HepG2 (cell line): ENCODE data around the gene RNF38. TPM values are rescaled to one million over a fixed set of nuclear protein-coding genes. Genes with fewer than 3 reads are reported as not detected.

ENCODE experiments used
- ATAC-seq: fragments of 200-7000 bp; cut with Tn5 transposase; 3 replicates; pipeline ENCODE4 v1.9.1; 2020; ENCODE audit warnings: mild to moderate bottlenecking, moderate library complexity
- BruUV-seq: library from RNA; stranded (reverse); fragments of 400-500 nt; replicated peaks from 2 replicates; lab custom pipeline; 2021; lab: Mats Ljungman, UMichigan
- CTCF ChIA-PET: fragments of 300-600 bp; formaldehyde crosslinking; extraction: SDS; loops from one replicate; lab custom pipeline; 2021; ENCODE audit warnings: low total read pairs, inconsistent platforms, low intra/inter-chr PET ratio; lab: Yijun Ruan, JAX
- POLR2A ChIA-PET: fragments of 350-600 bp; sonication (Branson Sonifier 250); formaldehyde crosslinking; loops from one replicate; lab custom pipeline; 2020; ENCODE audit warnings: antibody characterized with exemption, inconsistent platforms; lab: Yijun Ruan, JAX
- DNase-seq: peaks from one replicate; pipeline ENCODE4 v3.0.0-alpha.2; 2015; ENCODE audit warnings: low spot score
- FAIRE-seq: peaks from 3 replicates; lab custom pipeline; 2011; peaks lifted over from hg19 to GRCh38; lab: Jason Lieb, UNC
- H2AFZ ChIP-seq: one replicate; pipeline ENCODE4 v1.6.1; 2011; ENCODE audit warnings: low read length, inconsistent platforms
- H3K27ac ChIP-seq: fragments of 300-600 bp; 3 replicates; pipeline ENCODE4 v1.8.0; 2011; ENCODE audit warnings: mixed run types, mild to moderate bottlenecking, mixed read lengths, low read length, inconsistent platforms; ENCODE audit not compliant: insufficient read depth; ENCODE audit errors: extremely low read length
- H3K27me3 ChIP-seq, 2 experiments: fragments of 200-600 bp in 1 of 2; 2 replicates in 1 of 2; 3 replicates in 1 of 2; pipeline versions ENCODE4 v1.6.0 to v1.8.0; 2011; ENCODE audit warnings: low read length in 2 of 2, mild to moderate bottlenecking in 2 of 2, moderate library complexity in 2 of 2, inconsistent platforms in 1 of 2; ENCODE audit not compliant: insufficient read depth in 2 of 2, control insufficient read depth in 1 of 2
- H3K36me3 ChIP-seq, 2 experiments: fragments of 200-600 bp in 1 of 2; replicated peaks in 1 of 2; 2 replicates in 1 of 2; 3 replicates in 1 of 2; pipeline versions ENCODE4 v1.5.1 to v1.8.0; 2011; ENCODE audit warnings: low read length in 2 of 2, inconsistent platforms in 1 of 2; ENCODE audit not compliant: insufficient read depth in 2 of 2, control insufficient read depth in 1 of 2
- H3K4me1 ChIP-seq: 2 replicates; pipeline ENCODE4 v1.5.1; 2012; ENCODE audit warnings: low read length, inconsistent platforms; ENCODE audit not compliant: insufficient read depth
- H3K4me2 ChIP-seq: 2 replicates; pipeline ENCODE4 v1.6.0; 2011; ENCODE audit warnings: low read depth, low read length, inconsistent platforms
- H3K4me3 ChIP-seq, 3 experiments: fragments of 200-600 bp in 1 of 3; sonication (generic), shearing (Covaris generic) in 1 of 3; replicated peaks in 1 of 3; 2 replicates each; pipeline ENCODE4 v1.5.1; 2011 to 2016; ENCODE audit warnings: low read length in 3 of 3, inconsistent platforms in 2 of 3, low read depth in 2 of 3, mild to moderate bottlenecking in 2 of 3, control low read depth in 1 of 3, mixed read lengths in 1 of 3; ENCODE audit not compliant: insufficient read depth in 1 of 3
- H3K79me2 ChIP-seq: one replicate; pipeline ENCODE4 v1.6.1; 2011; ENCODE audit warnings: low read length, inconsistent platforms; ENCODE audit not compliant: insufficient read depth
- H3K9ac ChIP-seq: 2 replicates; pipeline ENCODE4 v1.6.0; 2011; ENCODE audit warnings: mild to moderate bottlenecking, low read depth, low read length, inconsistent platforms; ENCODE audit not compliant: insufficient read depth
- H3K9me3 ChIP-seq: 2 replicates; pipeline ENCODE4 v1.5.1; 2012; ENCODE audit warnings: mild to moderate bottlenecking, low read length
- H4K20me1 ChIP-seq: 2 replicates; pipeline ENCODE4 v1.6.0; 2011; ENCODE audit warnings: inconsistent platforms, mild to moderate bottlenecking, low read length, moderate library complexity; ENCODE audit not compliant: insufficient read depth
- HNRNPL ChIP-seq: fragments of 200-400 bp; formaldehyde crosslinking; IDR thresholded peaks from 2 replicates; pipeline ENCODE4 v1.6.1; 2017; ENCODE audit warnings: mild to moderate bottlenecking, low read depth, low read length
- ZHX2 ChIP-seq, 2 experiments: sonication (generic) in 1 of 2; formaldehyde crosslinking in 1 of 2; IDR thresholded peaks; 2 replicates each; pipeline versions ENCODE4 v1.6.1 to v1.9.0; 2014 to 2022; ENCODE audit warnings: antibody characterized with exemption in 1 of 2, borderline replicate concordance in 1 of 2, inconsistent platforms in 1 of 2, low read depth in 1 of 2, missing genetic modification reagents in 1 of 2
- ZNF12 ChIP-seq: sonication (generic); formaldehyde crosslinking; IDR thresholded peaks from 2 replicates; pipeline ENCODE4 v1.5.0; 2020; ENCODE audit warnings: missing genetic modification reagents
- WGBS: methylation state at CpG from one replicate; pipeline ENCODE4 v1.1.6; 2017; ENCODE audit warnings: low lambda C conversion rate; 5-methylcytosine and 5-hydroxymethylcytosine counted together
- in situ Hi-C: cut with HindIII; loops from 2 replicates; pipeline ENCODE4 v1.10.0; 2017; ENCODE audit warnings: low pct_unique_long_range_greater_than_20kb; ENCODE audit not compliant: extremely low pct_ligation_motif_present
- intact Hi-C: fragments of 100-400 bp; cut with micrococcal nuclease; formaldehyde crosslinking; loops from one replicate; pipeline ENCODE4 v1.10.0; 2022; ENCODE audit not compliant: unreplicated experiment
- polyA plus RNA-seq, 8 experiments: library from polyadenylated mRNA; depleted of rRNA in 3 of 8; stranded (reverse) in 7 of 8; unstranded in 1 of 8; fragments of >200 nt; fragmentation: Illumina TruSeq in 4 of 8; extraction: Trizol in 4 of 8; gene quantifications; 2 replicates each; pipeline versions ENCODE4 v1.2.1 to v1.2.3, GENCODE V29; 2011 to 2016; ENCODE audit warnings: low read depth in 4 of 8, missing spikeins in 1 of 8, mixed read lengths in 1 of 8; ENCODE audit not compliant: insufficient read depth in 1 of 8
- total RNA-seq, 5 experiments: library from RNA; depleted of rRNA; stranded (reverse); fragments of >200 nt; fragmentation: Illumina TruSeq; extraction: Trizol; gene quantifications; 2 replicates each; pipeline ENCODE4 v1.2.3, GENCODE V29; 2016; ENCODE audit warnings: low read depth in 1 of 5
- TF ChIP-seq, protein P1 (sequence below), 2 experiments: sonication (generic) in 1 of 2; formaldehyde crosslinking in 1 of 2; IDR thresholded peaks; 2 replicates each; pipeline versions ENCODE4 v1.4.0 to v1.6.1; 2016 to 2020; ENCODE audit warnings: borderline replicate concordance in 1 of 2, low read depth in 1 of 2, mild to moderate bottlenecking in 1 of 2, missing genetic modification reagents in 1 of 2
- TF ChIP-seq, protein P2 (sequence below): sonication (generic); formaldehyde crosslinking; conservative IDR thresholded peaks from 2 replicates; pipeline ENCODE4 v1.4.0; 2020; ENCODE audit warnings: mild to moderate bottlenecking, missing genetic modification reagents, moderate library complexity

RNF38 gene
- total and polyA plus RNA-seq, 2 of the 13 experiments (the other 11 are each of a cell fraction or from before 2014, with no cell fraction given) = 9.1 to 32.1 TPM

- TF ChIP-seq HNRNPL = 0 out of 2 replicates have a peak, but pooled peaks have one; percentile 55
Measured at GRCh38 chr9:36320466-36320865, 79.6 kb downstream of the RNF38 start (continued).

- ChIA-PET POLR2A (interaction anchor here (1.0 to 1.7 kb wide), 5 partner anchors 9 to 129 kb away, joined by 3 to 9 read pairs (median 4); partner anchors contain the start of genes CLTA and GNE), CTCF (interaction anchor here (0.9 kb wide), 1 partner anchor 9 kb away, joined by 3 read pairs; no protein-coding TSS in a partner anchor)
- Histone ChIP-seq H3K79me2 (no peaks in the 10 kb centered on the region), H3K27me3 (no peaks in the 10 kb centered on the region), H3K9ac (no peak overlapping the region), H3K4me2 (peak overlapping the region; percentile 94), H3K36me3 (no peaks in the 10 kb centered on the region), H2AFZ (no peak overlapping the region), H3K4me1 (peaks cover 59% of the 10 kb centered on the region), H3K27ac (peak overlapping the region; percentile 21), H4K20me1 (no peaks in the 10 kb centered on the region), H3K9me3 (no peaks in the 10 kb centered on the region), H3K4me3 (peak overlapping the region; percentile 25 to 70 (median 43); a peak in 4 of 6 replicates)
- DNase-seq = peak; percentile 66
- under 1% methylated on average over 6 of the region's 6 CpGs for WGBS
- peak; percentile 71 for ATAC-seq
- FAIRE-seq = peak; percentile 90
- no TSS peak for BruUV-seq
- intact Hi-C loops (no loop called here), in situ Hi-C loops (no loop called here)
- no peak for TF ChIP-seq ZNF12 (CRISPR knock-in tag)
- TF ChIP-seq, protein P1, sequence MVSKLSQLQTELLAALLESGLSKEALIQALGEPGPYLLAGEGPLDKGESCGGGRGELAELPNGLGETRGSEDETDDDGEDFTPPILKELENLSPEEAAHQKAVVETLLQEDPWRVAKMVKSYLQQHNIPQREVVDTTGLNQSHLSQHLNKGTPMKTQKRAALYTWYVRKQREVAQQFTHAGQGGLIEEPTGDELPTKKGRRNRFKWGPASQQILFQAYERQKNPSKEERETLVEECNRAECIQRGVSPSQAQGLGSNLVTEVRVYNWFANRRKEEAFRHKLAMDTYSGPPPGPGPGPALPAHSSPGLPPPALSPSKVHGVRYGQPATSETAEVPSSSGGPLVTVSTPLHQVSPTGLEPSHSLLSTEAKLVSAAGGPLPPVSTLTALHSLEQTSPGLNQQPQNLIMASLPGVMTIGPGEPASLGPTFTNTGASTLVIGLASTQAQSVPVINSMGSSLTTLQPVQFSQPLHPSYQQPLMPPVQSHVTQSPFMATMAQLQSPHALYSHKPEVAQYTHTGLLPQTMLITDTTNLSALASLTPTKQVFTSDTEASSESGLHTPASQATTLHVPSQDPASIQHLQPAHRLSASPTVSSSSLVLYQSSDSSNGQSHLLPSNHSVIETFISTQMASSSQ (IDR thresholded peaks at IDR 0.05; ENCODE audit: low read depth) = peak; percentile 55; the same call in 1 of the 2 replicates
- TF ChIP-seq, protein P1 (CRISPR knock-in tag; IDR thresholded peaks at IDR 0.05; ENCODE audit: borderline replicate concordance) = no peak
- TF ChIP-seq ZHX2 (IDR thresholded peaks at IDR 0.05; ENCODE audit: low read depth) = no peak
- no peak for TF ChIP-seq ZHX2 (CRISPR knock-in tag; IDR thresholded peaks at IDR 0.05; ENCODE audit: borderline replicate concordance)
- TF ChIP-seq, protein P2, sequence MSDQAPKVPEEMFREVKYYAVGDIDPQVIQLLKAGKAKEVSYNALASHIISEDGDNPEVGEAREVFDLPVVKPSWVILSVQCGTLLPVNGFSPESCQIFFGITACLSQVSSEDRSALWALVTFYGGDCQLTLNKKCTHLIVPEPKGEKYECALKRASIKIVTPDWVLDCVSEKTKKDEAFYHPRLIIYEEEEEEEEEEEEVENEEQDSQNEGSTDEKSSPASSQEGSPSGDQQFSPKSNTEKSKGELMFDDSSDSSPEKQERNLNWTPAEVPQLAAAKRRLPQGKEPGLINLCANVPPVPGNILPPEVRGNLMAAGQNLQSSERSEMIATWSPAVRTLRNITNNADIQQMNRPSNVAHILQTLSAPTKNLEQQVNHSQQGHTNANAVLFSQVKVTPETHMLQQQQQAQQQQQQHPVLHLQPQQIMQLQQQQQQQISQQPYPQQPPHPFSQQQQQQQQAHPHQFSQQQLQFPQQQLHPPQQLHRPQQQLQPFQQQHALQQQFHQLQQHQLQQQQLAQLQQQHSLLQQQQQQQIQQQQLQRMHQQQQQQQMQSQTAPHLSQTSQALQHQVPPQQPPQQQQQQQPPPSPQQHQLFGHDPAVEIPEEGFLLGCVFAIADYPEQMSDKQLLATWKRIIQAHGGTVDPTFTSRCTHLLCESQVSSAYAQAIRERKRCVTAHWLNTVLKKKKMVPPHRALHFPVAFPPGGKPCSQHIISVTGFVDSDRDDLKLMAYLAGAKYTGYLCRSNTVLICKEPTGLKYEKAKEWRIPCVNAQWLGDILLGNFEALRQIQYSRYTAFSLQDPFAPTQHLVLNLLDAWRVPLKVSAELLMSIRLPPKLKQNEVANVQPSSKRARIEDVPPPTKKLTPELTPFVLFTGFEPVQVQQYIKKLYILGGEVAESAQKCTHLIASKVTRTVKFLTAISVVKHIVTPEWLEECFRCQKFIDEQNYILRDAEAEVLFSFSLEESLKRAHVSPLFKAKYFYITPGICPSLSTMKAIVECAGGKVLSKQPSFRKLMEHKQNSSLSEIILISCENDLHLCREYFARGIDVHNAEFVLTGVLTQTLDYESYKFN = 0 out of 2 replicates have a peak, but pooled peaks have one; percentile 20
Measured at GRCh38 chr9:36319806-36320205, 80.3 kb downstream of the RNF38 start.
